DND-41 (cell line): ENCODE measurements around the gene SCAF8.

Experiments
- EZH2 ChIP-seq: IDR thresholded peaks from 3 replicates; pipeline ENCODE4 v1.6.1; 2012; ENCODE audit warnings: borderline replicate concordance, low read depth, mild to moderate bottlenecking, moderate library complexity, low read length, inconsistent platforms; ENCODE audit not compliant: severe bottlenecking
- TF ChIP-seq, protein P1 (sequence below): IDR thresholded peaks from 2 replicates; pipeline ENCODE4 v1.5.1; 2012; ENCODE audit warnings: borderline replicate concordance, low read length, moderate library complexity, mild to moderate bottlenecking; ENCODE audit not compliant: poor library complexity, severe bottlenecking; ENCODE audit errors: extremely low read depth

DNA sequence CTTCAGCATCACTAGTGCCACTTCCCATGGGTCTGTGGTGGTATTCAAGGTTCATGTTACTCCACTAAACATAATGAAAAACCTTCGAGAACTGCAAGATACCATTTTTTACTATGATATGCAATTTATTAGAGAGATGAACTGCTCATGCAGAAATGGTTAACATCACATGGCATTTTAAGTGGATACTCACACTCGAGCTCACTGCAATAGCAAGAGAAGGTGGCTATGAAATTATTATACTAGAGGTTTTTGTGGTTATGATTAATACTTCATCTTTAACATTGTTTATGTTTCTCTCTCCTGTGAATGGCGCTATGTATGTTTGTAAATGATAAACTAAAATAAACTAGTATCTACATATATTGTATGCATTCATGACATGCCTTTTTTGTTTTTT lies 35.1 kb downstream of the SCAF8 start:
- TF ChIP-seq EZH2, result no peak
- TF ChIP-seq, protein P1, sequence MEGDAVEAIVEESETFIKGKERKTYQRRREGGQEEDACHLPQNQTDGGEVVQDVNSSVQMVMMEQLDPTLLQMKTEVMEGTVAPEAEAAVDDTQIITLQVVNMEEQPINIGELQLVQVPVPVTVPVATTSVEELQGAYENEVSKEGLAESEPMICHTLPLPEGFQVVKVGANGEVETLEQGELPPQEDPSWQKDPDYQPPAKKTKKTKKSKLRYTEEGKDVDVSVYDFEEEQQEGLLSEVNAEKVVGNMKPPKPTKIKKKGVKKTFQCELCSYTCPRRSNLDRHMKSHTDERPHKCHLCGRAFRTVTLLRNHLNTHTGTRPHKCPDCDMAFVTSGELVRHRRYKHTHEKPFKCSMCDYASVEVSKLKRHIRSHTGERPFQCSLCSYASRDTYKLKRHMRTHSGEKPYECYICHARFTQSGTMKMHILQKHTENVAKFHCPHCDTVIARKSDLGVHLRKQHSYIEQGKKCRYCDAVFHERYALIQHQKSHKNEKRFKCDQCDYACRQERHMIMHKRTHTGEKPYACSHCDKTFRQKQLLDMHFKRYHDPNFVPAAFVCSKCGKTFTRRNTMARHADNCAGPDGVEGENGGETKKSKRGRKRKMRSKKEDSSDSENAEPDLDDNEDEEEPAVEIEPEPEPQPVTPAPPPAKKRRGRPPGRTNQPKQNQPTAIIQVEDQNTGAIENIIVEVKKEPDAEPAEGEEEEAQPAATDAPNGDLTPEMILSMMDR, result no peak
